A673 (cell line): ENCODE results near the gene ARHGAP15.

Source experiments
- EZH2 ChIP-seq: fragments of 200-600 bp; sonication (generic); IDR thresholded peaks from 2 replicates; pipeline ENCODE4 v1.6.1; 2017; ENCODE audit warnings: borderline replicate concordance, low read depth, mild to moderate bottlenecking, mixed read lengths, antibody characterized with exemption, low read length; ENCODE audit not compliant: poor library complexity, severe bottlenecking
- TF ChIP-seq, protein P1 (sequence below): fragments of 300-800, 200-600 bp; sonication (generic); conservative IDR thresholded peaks from 2 replicates; pipeline ENCODE4 v1.5.1; 2017; ENCODE audit warnings: low read depth, mild to moderate bottlenecking, antibody characterized with exemption, low read length, moderate library complexity, mixed read lengths

GRCh38 chr2:143730953-143731260, 601.7 kb downstream of the ARHGAP15 start:
- TF ChIP-seq, protein P1, sequence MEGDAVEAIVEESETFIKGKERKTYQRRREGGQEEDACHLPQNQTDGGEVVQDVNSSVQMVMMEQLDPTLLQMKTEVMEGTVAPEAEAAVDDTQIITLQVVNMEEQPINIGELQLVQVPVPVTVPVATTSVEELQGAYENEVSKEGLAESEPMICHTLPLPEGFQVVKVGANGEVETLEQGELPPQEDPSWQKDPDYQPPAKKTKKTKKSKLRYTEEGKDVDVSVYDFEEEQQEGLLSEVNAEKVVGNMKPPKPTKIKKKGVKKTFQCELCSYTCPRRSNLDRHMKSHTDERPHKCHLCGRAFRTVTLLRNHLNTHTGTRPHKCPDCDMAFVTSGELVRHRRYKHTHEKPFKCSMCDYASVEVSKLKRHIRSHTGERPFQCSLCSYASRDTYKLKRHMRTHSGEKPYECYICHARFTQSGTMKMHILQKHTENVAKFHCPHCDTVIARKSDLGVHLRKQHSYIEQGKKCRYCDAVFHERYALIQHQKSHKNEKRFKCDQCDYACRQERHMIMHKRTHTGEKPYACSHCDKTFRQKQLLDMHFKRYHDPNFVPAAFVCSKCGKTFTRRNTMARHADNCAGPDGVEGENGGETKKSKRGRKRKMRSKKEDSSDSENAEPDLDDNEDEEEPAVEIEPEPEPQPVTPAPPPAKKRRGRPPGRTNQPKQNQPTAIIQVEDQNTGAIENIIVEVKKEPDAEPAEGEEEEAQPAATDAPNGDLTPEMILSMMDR, result no peak
- no peak for TF ChIP-seq EZH2
